Activated CD4-positive, alpha-beta T cell treated with anti-CD3 and anti-CD28 coated beads, Interleukin-2, amount 50 U/mL, for 16 hours (primary cell): ENCODE results near the gene CCDC88C.

Source experiments
- DNase-seq: peaks from one replicate; pipeline ENCODE4 v3.0.0-alpha.2; 2020

Gene CCDC88C

GRCh38 chr14:91305650-91306431 lies 111.8 kb downstream of the CCDC88C start:
- no peak for DNase-seq

- DNase-seq = no peak
Measured at GRCh38 chr14:91303924-91304229, 113.7 kb downstream of the CCDC88C start.

- DNase-seq = peak; percentile 89
Measured at GRCh38 chr14:91303091-91303923, 114.3 kb downstream of the CCDC88C start.

DNA sequence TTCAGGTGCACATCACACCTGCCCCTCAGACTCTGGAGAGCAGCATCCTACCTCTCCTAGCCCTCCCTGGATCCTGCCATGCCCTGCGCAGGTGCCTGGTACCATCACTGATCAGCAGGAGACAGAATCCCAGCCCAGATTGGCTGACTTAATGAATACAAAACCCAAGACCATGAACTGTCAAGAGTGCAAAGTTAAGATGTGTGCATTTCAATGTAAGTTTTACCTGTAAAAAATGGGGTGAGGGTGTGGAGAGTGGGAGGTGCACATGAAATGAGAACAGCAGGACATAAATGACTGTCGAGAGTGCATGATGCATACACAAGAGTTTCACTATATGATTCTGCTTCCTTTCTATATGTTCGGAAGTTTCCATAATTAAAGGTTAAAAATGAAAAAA lies 115.2 kb downstream of the CCDC88C start:
- DNase-seq = peak; percentile 82

- no peak for DNase-seq
Measured at GRCh38 chr14:91300957-91301356, 116.7 kb downstream of the CCDC88C start.

DNA sequence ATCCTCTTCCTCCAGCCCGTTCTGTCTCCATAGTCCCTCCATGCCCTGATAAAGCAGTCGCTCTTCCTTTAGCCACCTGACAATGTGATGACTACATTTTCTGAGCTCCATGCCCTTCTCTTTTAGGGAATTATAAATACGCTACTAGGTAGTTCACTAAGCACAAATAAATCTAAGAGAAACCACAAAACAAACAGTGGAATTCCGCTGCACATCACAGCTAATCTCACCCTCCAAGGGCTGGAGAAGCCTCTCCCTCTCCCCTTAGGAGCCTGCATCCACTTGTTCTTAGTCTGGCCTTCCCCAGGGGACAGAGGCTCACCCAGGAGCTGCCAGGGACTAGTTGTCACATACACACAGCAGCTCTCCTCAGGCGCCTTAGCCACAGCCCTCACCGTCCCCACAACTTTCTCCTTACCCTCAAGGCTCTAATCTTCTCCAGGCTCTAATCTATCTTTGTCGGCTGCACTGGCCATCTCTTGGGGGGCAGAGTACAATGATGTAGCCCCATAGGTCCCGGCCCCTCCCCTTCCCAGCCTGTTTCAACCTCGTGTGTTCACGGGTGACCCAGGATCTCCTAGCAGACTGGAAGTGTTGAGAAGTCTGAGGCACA lies 117.2 kb downstream of the CCDC88C start:
- no peak for DNase-seq

DNA sequence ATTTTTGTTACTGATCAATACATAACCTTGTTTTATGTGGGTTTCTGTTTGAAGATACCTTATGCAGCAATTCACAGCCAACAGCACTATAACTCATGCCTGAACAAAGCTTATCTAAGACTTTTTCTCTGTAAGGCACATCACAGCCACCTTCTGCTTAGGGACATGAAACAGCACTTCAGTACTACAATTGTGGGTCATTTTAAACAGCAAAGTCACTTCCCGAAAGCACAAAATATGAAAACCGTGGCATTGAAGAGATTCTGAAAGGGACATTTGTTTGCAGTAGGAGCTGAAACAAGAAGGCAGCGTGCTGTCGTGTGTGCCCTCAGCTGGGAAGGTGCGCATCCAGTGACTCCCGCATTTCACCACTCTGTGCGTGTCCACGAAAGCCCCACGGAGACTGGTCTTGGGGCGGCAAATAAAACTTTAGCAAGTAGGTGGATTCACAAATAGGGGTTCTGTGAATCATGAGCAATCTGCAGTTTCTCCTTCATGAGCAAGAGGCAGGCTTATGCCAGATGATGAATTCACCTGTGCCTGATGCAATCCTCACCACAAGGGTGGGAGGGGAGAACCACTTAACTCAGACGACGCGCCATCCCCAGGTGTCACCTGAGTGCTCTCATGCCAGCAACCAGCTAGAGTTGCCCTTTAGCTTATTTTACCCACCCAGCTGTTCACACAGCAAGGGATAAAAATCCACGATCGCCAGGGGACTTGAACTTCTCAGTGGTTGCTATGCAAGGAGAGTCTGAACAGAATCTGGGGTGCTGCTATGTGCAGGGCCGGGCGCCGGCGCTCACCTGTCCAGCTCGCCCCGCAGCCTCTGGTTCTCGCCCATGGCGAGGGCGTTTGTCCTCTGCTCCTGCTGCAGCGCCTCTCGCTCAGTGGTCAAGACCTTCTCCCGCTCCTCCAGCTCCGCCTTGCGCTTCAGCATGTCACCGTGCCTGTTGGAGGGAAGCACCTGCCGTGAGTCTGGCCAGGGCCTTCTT lies 118.2 kb downstream of the CCDC88C start:
- DNase-seq = no peak

- no peak for DNase-seq
Measured at GRCh38 chr14:91298576-91298975, 119.0 kb downstream of the CCDC88C start.

DNA sequence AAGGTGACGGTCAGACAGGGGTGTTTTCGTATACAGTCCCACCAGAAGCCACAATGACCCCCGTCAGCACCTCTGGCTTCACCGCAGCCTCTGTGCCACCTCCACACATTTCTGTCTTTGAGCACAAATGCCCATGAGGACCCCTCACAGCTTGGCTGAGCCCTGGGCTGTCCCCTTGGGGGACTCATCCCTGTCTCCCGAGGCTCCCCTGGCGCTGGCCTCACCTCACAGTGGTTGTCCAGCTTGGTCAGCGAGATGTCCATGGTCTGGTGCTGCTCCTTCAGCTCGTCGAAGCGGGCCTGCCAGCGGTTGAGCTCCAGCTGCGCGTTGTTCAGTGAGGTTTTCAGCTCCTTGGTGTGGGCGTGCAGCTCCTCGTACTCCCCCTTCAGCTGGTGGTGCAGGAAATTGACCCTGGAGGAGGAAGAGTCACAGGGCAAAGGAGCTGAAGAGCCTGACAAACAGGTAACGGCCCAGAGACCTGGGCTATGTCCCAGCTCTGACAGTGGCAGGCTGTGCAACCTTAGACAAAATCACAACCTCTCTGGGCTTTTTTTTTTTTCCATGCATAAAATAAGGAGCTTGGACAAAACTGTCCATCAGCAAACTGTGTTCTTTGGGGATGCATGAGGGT lies 120.4 kb downstream of the CCDC88C start:
- DNase-seq = no peak

DNA sequence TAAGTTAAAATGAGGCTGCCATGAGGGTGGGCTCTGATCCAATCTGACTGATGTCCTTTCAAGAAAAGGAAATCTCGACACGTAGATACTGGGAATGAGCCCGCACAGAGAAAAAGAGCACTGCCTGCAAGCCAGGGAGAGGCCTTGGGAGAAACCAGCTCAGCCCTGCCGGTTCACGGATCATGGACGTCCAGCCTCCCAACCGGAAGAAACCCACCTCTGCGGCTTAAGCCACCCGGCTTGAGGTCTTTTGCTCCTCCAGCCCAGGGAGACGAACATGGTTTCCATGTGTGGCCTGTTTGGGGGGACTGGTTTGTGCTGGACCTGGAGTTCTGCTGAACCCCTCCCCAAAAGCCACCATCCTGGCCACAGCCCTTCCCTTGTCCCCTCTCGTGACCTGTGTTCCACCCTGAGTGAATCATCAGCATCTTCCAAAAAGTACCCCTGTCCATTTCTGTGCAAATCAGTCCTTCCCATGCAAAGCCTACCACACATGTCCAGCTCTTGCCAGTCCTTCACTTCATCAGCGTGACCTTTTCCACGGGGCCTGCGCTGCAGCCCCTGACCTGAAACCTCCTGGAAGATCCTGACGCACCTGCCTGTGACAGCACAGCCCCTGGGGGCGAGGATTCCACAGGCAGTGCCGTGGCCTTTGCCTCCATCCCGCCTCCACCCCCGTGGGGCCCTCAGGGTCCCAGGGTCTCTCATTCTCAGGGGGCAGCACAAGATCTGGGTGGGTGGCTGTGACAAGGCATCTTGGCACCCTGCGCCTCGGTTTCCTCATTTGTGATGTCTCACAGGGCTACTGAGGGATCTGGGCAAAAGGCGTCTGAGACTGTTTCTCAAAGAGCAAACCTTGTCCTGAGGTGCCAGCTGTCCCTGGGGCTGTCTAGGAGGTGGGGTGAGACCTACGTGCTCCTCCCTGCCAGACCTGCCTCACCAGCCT lies 121.5 kb downstream of the CCDC88C start:
- no peak for DNase-seq

DNA sequence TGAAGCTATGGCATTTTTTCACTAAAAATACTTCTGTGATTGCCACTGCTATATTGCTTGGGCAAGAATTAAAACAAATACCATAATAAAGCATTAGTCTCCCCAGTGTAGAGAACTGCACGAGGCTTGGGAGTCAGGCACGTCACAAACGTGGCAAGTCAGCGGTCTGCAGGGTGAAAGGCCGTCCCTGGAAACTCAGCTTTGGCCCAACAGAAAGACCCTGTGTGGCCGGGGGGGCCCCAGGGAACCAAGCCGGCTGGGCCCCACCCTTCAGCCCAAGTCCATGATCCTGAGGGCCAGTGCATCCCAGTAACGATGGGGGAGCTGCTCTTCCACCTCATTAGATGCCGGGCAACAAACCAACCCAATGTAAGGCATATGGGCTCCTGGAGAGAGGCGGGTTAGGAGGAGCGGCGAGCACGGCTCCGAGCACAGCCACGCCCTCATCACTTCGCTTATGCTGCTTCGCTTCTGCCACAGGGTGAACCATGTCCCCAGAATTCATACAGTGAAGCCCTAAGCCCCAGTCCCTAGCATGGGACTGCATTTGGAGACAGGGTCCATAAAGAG lies 122.3 kb downstream of the CCDC88C start:
- DNase-seq = no peak

- no peak for DNase-seq
Measured at GRCh38 chr14:91294153-91294552, 123.5 kb downstream of the CCDC88C start.

GRCh38 chr14:91293281-91293680 lies 124.3 kb downstream of the CCDC88C start:
- DNase-seq = no peak

GRCh38 chr14:91292491-91292890 lies 125.1 kb downstream of the CCDC88C start:
- no peak for DNase-seq

- no peak for DNase-seq
Measured at GRCh38 chr14:91291786-91292405, 125.7 kb downstream of the CCDC88C start.

DNA sequence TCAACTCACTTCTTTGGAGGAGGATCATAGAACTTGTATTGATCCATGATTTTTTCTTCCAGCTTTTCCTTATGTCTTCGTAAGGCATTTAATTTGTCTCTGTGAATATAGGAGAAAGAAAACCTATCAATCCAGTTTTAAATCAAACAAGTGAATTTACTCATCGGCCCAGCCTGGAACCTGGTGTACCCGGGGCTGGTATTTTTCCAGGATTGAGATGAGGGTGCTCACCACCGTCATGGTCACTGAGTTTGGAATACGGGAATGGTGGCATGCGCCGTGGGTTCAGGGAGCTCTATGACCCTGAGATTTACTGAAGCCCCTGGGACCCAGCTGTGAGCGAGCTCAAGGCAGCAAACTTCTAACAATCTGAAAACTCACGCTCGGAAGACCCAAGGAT lies 126.6 kb downstream of the CCDC88C start:
- no peak for DNase-seq

GRCh38 chr14:91289464-91289863 lies 128.2 kb downstream of the CCDC88C start:
- no peak for DNase-seq

DNA sequence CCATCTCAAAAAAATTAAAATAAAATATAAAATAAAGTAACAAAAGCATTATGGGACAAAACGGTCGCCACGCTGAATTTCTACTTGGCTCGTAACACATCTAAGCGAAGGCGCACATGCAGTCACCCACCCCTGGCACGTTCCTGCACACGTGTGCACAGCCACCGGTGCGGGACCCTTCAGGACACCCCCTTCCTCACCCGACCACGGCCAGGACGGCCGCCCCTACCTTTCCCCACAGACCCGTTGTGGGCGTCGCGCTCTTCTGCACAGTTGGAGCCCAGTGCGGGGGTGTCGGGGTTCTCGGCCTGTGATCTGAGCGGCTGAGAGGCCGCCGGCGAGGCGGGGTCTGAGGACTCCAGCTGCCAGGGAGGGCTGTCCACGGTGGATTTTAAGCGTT lies 128.7 kb downstream of the CCDC88C start:
- no peak for DNase-seq

GRCh38 chr14:91286530-91286937 lies 131.1 kb downstream of the CCDC88C start:
- DNase-seq = peak; percentile 76
